ENCODE results near the gene MNDA. TPM values are rescaled to one million over a fixed set of nuclear protein-coding genes. Genes with fewer than 3 reads are reported as not detected.

Gene MNDA
- total RNA-seq, 3 donors from 2014 or later: 0.13 TPM; not detected in 2

Other genes starting within 250 kb of the MNDA start
- gene OR10Z1, start 226.1 kb upstream of the MNDA start, total RNA-seq: not detected
- under 1 TPM in 2 of 3 donors, not detected in 1; 0.40 TPM for gene SPTA1, start 144.6 kb upstream of the MNDA start, total RNA-seq
- gene OR6K2, start 130.7 kb upstream of the MNDA start, total RNA-seq: not detected
- not detected for gene OR6K3, start 110.6 kb upstream of the MNDA start, total RNA-seq
- gene OR6K6, start 76.6 kb upstream of the MNDA start, total RNA-seq: not detected
- not detected for gene OR6N1, start 59.2 kb upstream of the MNDA start, total RNA-seq
- not detected for gene OR6N2, start 50.1 kb upstream of the MNDA start, total RNA-seq
- gene PYHIN1, start 100.2 kb downstream of the MNDA start, total RNA-seq: 1 to 10 TPM; 2.5 to 5.3 (median 5.2) TPM
- gene IFI16, start 178.6 kb downstream of the MNDA start, total RNA-seq: 100 to 1,000 TPM; 186 to 199 (median 196) TPM
- gene AIM2, start 245.4 kb downstream of the MNDA start, total RNA-seq: 10 to 100 TPM; 24.7 to 58.8 (median 36.4) TPM